NT2/D1 (cell line): ENCODE measurements around the gene TNFRSF25.

Experiments
- DNase-seq: peaks from one replicate; pipeline ENCODE4 v3.0.0-alpha.2; 2011; ENCODE audit warnings: low read depth, low spot score
- H3K27me3 ChIP-seq: 2 replicates; pipeline ENCODE4 v1.6.0; 2011; ENCODE audit warnings: mild to moderate bottlenecking; ENCODE audit not compliant: insufficient read length, insufficient read depth
- H3K36me3 ChIP-seq: 2 replicates; pipeline ENCODE4 v1.6.1; 2011; ENCODE audit warnings: mild to moderate bottlenecking, low read length, mixed read lengths; ENCODE audit not compliant: insufficient read depth, insufficient read length
- H3K4me1 ChIP-seq: 2 replicates; pipeline ENCODE4 v1.5.1; 2011; ENCODE audit not compliant: insufficient read depth, insufficient read length
- H3K4me3 ChIP-seq: 2 replicates; pipeline ENCODE4 v1.5.1; 2011; ENCODE audit warnings: low read depth; ENCODE audit not compliant: insufficient read length
- H3K9ac ChIP-seq: 2 replicates; pipeline ENCODE4 v1.6.0; 2011; ENCODE audit warnings: low read depth; ENCODE audit not compliant: insufficient read length
- H3K9me3 ChIP-seq: 2 replicates; pipeline ENCODE4 v1.5.1; 2011; ENCODE audit warnings: mild to moderate bottlenecking, low read length; ENCODE audit not compliant: insufficient read depth
- SUZ12 ChIP-seq: IDR thresholded peaks from 2 replicates; pipeline ENCODE4 v1.6.1; 2011; ENCODE audit not compliant: insufficient read length, insufficient read depth; ENCODE audit errors: extremely low read depth
- YY1 ChIP-seq: IDR thresholded peaks from 2 replicates; pipeline ENCODE4 v1.6.1; 2011; ENCODE audit not compliant: insufficient read length, insufficient read depth
- ZNF274 ChIP-seq: IDR thresholded peaks from 2 replicates; pipeline ENCODE4 v1.6.1; 2011; ENCODE audit warnings: mild to moderate bottlenecking, low read depth, low read length

TNFRSF25 gene

DNA sequence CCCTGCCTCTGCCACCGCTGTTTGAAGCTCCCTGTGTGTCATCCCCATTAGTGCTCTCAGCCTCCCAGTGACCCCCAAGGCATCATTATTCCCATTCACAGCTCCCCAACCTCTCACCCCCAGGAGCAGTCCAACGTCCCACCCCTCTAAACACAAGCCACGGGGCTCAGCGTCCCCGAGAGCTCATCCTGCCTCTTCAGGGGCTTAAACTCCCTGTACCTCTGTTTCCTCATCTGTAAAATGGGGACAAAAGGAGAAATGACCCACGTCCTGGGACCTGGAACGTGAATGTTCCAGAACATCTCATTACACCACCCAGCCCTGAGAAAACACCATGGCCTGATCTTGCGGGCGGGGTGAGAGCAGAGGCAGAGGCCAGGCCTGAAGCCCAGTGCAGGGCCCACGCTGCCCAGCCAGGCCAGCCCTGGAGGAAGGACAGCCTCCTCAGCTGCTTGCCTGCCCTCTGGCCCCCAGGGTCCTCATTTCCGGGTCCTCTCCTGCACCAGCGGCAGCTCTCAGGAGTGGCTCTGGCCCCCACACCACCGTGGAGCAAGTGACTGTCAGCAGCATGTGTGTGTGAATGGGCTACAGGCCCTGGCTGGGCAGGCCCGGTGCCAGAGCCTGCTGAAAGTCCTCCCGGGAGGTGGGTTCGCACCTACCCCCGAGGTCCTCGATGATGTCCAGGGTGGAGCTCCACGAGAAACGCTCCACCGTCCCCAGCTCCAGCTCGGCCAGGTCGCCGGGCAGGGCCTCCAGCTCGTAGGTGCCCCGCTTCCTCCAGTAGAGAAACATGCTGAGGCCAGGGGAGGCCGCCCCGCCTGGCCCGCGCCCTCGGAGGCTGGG is 39.6 kb upstream of the TNFRSF25 start:
- Histone ChIP-seq H3K9me3 (no peaks in the 10 kb centered on the region), H3K36me3 (no peaks in the 10 kb centered on the region), H3K4me1 (peaks cover under 1% of the 10 kb centered on the region), H3K4me3 (no peak overlapping the region), H3K9ac (peak overlapping the region; percentile 21), H3K27me3 (no peaks in the 10 kb centered on the region)
- DNase-seq = no peak
- TF ChIP-seq ZNF274 (no peak), YY1 (no peak), SUZ12 (no peak)

DNA sequence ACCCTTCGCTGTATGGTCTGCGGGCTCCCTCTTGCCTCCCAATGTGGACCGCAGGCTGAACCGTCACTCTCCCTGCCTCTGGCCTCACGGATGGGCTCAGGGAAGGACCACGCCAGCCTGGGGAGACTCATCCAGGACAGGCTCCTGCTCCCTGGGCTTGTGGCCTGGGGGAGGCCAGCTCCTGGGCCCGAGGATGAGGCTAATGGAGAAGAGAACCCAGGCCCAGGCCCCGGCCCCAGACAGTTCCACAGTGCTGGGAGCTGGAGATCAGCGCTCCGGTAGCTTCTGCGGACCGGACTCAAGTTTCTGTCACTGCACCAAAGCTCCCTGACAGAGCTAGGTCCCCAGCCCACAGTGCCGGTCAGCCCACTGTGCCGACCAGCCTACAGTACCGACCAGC is 38.9 kb upstream of the TNFRSF25 start:
- no peaks in the 10 kb centered on the region for H3K27me3 ChIP-seq
- H3K36me3 ChIP-seq = no peaks in the 10 kb centered on the region
- peaks cover 4% of the 10 kb centered on the region for H3K4me1 ChIP-seq

DNA sequence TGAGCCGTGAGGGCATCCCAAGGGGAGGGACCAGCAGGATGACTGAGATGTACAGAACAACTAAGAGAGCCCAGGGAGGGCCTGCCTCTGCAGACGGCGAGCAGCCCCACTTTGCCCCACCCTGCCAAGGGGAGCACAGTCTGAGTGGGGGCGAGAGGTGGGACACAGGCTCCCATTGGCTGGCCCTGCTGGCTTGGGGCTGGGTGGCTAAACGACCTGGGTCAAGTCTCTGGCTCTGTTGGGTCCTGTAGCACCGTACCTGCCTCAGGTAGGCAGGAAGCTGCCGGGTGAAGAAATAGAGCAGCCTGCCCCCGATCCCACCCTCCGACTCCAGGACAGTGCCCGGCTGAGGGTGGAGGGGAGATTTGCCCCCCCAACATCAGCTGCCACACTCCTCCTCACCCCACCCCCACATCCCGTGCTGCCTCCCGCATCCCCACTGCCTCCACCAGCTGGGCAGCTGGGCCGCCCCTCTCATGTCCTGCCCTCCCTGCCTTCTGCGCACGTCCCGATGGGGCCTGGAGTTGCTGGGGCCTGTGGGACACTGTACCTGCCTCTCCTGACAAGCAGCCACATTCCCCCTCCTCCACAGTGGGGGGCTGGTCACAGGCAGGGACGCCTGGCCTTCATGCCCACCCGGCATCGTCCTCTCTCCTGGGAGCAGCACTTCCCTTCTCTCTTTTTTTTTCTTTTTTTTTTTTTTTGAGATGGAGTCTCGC is 38.1 kb upstream of the TNFRSF25 start:
- TF ChIP-seq SUZ12 (no peak), YY1 (no peak), ZNF274 (no peak)
- no peaks in the 10 kb centered on the region for H3K27me3 ChIP-seq
- H3K36me3 ChIP-seq = no peaks in the 10 kb centered on the region
- H3K4me1 ChIP-seq = peaks cover 6% of the 10 kb centered on the region
- no peak overlapping the region for H3K9ac ChIP-seq
- no peaks in the 10 kb centered on the region for H3K9me3 ChIP-seq
- DNase-seq = no peak
- no peak overlapping the region for H3K4me3 ChIP-seq

More for the DNA sequence above, 38.9 kb upstream of the TNFRSF25 start:
- no peak for TF ChIP-seq YY1
- TF ChIP-seq ZNF274 = no peak
- no peak for TF ChIP-seq SUZ12
- DNase-seq = no peak
- Histone ChIP-seq H3K9ac (no peak overlapping the region), H3K9me3 (no peaks in the 10 kb centered on the region), H3K4me3 (no peak overlapping the region)

DNA sequence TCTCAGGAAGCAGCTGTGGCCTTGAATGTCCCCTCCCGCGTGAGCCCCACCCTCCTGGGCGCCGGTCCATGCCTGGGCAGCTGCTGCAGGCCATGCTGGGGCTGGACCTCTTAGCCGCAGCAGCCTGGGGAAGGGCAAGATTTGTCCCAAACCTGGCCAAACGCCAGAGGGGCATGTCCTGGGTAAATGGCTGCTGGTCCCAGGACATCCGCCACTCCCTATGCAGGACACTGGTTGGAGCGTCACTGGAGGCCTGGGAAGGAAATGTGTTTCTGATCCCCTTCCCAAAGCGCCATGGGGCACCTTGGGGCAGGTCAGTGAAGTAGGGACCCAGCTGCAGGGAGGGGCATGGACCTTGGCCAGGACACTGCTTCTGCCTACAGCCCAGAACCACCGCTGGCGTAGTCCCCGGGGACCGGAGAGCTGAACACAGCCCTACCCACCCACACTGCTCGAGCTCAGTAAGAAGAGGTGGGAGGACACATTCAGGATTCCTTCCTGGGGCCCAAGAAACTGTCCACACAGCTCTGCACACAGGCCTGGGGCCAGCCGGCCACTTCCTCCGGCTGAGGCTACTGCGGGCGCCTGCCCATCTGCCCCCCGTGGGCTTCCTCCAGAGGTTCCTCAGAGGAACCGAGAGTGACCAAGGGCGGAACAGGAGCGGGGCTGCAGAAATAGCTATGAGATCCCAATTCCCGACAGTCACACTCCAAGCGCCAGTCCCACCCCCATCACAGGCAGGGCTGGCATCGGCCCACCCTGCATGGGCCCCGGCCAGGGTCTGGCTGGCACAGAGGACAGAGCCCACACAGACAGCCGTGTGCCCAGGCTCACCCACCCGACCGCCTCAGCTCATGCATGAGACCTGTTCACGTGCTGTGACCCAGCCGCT is 36.3 kb upstream of the TNFRSF25 start:
- Histone ChIP-seq H3K4me3 (no peak overlapping the region), H3K4me1 (peaks cover 10% of the 10 kb centered on the region), H3K36me3 (no peaks in the 10 kb centered on the region), H3K27me3 (no peaks in the 10 kb centered on the region), H3K9me3 (no peaks in the 10 kb centered on the region), H3K9ac (no peak overlapping the region)
- DNase-seq = no peak
- TF ChIP-seq ZNF274 (no peak), YY1 (no peak), SUZ12 (no peak)

DNA sequence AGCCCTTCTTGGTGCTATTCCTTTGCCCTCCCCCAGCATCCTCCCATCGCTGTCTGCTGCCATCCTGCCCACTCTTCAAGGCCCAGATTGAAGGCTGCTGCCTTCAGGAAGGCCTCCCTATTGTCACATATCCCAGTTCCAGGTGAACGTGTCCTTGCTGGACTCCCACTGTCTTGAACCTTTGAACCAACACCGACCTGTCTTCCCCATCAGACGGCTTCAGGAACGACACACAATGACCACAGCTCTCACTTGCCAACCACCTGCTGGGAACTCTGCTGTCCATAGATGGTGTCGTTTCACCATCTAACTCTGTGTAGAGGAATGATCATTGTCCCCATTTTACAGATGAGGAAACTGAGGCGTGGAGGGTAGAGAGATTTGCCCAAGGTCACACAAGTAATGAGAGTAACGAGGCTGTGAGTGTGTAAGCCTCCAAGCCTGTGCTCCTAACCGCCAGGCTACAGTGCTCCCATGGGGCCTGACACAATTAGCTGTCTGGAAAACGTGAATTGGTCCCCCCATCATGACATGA is 35.4 kb upstream of the TNFRSF25 start:
- Histone ChIP-seq H3K27me3 (no peaks in the 10 kb centered on the region), H3K9me3 (no peaks in the 10 kb centered on the region), H3K36me3 (no peaks in the 10 kb centered on the region), H3K4me1 (peaks cover 10% of the 10 kb centered on the region), H3K9ac (no peak overlapping the region), H3K4me3 (no peak overlapping the region)
- DNase-seq = no peak
- TF ChIP-seq ZNF274 (no peak), YY1 (no peak), SUZ12 (no peak)

DNA sequence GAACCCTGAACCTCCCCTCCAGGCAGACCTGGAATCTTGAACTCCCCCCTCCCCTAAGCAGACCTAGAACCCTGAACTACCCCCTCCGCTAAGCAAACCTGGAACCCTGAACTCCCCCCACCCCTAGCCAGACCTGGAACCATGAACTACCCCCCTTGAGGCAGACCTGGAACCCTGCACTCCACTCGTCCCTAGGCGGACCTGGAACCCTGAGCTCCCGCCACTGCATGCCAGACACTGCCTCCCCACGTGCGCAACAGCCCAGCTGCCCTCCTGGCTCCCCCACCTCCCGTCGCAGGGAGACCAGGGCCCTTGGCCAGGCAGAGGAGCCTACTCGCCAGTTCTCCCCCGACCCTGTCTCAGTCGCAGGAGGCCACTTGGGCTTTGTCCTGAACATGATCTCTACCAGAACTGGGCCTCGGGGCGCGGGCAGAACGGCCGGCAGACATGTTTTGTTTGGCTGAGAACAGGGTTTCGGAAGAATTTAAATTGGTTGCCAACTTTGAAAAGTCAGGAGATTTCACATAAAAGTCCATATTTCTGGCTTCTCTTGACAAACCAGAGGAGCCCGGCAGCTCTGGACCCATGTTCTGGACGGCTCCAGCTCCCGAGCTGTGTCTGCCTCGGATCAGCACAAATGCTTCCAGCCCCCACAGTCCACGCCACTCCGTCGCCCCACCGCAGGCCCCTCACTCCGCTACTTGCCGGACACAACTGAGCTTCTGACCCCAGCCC is 34.7 kb upstream of the TNFRSF25 start:
- Histone ChIP-seq H3K4me3 (no peak overlapping the region), H3K4me1 (peaks cover 12% of the 10 kb centered on the region), H3K36me3 (no peaks in the 10 kb centered on the region), H3K9ac (no peak overlapping the region), H3K9me3 (no peaks in the 10 kb centered on the region), H3K27me3 (no peaks in the 10 kb centered on the region)
- no peak for TF ChIP-seq ZNF274
- TF ChIP-seq YY1 = no peak
- no peak for TF ChIP-seq SUZ12
- no peak for DNase-seq
